NCI-H2029 (cell line): ENCODE data around the gene PGD.
"Not testable (repeated sequence)": the region's sequence is repeated elsewhere in the genome, so short reads cannot be mapped to it uniquely, and the experiment has no call there.

ENCODE experiments used
- DNase-seq: peaks from one replicate; lab custom pipeline; 2025; lab: John Stamatoyannopoulos, UW

PGD gene

DNA sequence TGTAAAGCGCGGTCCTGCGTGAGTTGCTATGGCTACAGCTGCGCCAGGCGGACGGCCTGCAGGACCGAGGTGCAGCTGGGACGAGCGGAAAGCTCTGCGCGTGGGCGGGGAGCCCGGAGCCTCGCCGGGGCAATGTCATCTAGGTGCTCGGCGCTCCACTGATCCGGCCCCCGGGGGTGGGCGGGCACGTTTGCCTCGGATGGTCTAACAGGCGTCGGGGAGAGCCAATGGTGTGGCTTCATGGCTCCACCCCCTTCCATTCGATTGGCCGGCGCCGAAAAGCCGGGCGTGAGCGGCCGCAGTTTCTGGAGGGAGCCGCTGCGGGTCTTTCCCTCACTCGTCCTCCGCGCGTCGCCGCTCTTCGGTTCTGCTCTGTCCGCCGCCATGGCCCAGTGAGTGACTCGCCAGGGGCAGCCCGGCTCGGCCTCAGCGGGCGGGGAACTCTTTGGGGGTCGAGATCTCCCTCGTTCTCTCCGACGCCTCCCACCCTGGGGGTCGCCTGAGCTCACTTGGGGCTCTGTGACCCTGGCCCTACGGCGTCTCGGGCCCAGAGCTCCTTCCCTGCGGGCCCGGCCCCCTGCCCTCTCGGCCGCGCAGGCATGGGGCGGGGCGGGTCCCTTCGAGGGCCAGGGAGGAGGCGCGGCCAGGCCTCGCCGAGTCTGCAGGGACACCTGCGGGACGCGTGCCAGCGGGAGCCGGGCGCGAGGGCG lies at the start of gene PGD:
Gene PGD, plus strand, starts transcription at position 331 of the 710 bp plus-strand sequence. Its CDS starts 54 bp downstream, at position 385.
- peak; percentile 95 for DNase-seq

DNA sequence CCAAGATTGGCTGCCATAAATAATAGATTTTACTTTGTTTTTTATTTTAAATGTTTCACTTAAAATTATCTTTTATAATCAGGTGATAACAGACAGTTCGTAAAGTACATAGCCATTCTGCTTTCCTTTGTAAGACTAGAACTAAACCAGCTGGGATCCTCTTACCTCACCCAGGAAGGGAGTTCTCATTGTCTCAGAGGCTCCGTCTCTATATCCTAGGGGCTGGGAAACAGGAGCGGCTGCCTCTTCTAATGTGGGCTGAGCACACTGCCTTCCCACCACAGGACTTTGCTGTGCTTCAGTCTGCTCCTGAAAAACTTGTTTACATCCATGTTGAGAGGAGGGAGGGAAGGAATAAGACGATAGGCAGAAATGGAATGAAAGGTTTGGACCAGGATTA lies 45.6 kb upstream of the PGD start:
- DNase-seq, result no peak

- DNase-seq, result no peak
These were observed 45.2 kb upstream of the PGD start for GRCh38 chr1:10353693-10354092.

GRCh38 chr1:10360045-10360444 lies 38.8 kb upstream of the PGD start:
- no peak for DNase-seq

- no peak for DNase-seq
These were observed 37.3 kb upstream of the PGD start for GRCh38 chr1:10361515-10361914.

DNA sequence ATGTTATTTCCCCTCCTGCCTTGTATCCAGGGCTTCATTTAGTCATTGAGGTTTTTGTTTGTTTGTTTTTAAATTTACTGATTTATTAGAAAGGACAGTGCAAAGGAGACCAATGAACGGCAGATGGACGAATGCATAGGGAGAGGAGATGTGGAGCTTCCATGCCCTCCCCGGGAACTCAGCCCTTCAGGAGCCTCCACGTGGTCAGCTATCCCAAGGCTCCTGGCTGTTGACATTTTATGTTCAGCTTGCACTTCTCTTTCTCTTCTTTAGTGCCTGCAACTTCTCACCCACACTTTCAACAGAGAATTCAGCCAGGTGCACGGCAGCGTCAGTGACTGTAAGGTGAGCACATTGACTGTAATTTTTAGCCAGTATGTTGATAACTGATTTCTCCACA lies 30.7 kb upstream of the PGD start:
- DNase-seq, result no peak

DNA sequence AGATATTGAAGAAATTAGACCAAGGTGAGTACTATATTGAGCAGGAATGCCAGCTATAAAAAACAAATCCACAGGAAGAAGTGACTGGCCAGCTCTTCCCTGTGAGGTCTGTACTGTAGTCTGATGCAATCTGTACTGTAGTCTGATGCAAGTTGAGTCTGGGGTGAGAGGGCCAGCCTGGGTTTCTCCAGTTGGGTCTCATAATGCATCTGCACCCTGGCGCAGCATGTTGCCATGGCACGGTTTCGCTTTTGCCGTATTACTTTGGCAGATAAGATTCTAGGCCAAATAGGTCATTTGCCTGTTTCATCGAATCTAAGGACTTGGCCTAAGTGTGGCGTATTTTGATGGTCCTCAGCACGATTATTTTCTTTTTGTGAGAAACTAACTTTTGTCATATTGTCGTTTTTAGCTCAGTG lies 24.4 kb upstream of the PGD start:
- DNase-seq, result no peak

DNA sequence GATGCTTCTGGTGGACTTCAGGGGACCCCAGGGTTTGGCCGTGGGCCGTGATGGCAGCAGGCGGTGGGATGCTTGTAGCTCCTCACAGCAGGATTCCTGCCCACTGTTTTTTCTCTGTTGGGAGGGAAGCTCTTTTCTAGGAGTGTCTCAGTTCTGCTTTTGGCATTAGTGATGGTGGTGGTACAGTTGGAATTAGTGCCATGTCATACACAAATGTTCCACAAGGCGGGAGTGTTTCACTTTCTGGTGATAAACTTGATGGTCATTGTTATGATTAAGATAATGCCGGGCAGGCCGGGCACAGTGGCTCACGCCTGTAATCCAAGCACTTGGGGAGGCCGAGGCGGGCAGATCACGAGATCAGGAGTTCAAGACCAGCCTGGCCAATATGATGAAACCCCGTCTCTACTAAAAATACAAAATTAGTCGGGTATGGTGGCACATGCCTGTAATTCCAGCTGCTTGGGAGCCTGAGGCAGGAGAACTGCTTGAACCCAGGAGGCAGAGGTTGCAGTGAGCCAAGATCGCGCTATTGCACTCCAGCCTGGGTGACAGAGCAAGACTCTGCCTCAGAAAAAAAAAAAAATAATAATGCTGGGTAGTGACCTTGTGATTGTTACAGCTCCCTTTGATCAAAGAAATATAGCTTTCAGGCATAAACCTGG lies 21.4 kb upstream of the PGD start:
- DNase-seq, result not testable (repeated sequence)

GRCh38 chr1:10378081-10378841 lies 20.6 kb upstream of the PGD start:
- DNase-seq, result no peak

GRCh38 chr1:10379101-10379620 lies 19.7 kb upstream of the PGD start:
- DNase-seq, result no peak

GRCh38 chr1:10379676-10380075 lies 19.2 kb upstream of the PGD start:
- no peak for DNase-seq

- no peak for DNase-seq
These were observed 18.1 kb upstream of the PGD start for GRCh38 chr1:10380594-10381275.

- no peak for DNase-seq
These were observed 15.2 kb upstream of the PGD start for GRCh38 chr1:10383630-10384029.

DNA sequence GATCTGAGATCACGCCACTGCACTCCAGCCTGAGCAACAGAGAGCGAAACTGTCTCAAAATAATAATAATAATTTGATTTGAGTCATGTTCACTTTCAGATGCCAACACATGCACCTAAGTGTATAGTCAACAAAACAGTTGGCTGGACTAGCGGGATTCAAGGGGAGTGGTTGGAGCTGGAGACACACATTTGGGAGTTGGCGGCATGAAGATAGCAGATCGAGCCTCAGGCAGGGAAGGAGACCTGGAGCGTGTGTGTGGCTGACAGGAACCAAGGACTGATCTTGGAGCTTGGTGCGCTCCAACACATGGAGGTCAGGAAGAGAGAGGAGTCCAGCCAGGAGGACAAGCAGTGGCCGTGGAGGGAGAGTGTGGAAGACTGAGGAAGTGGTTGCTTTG lies 14.6 kb upstream of the PGD start:
- DNase-seq, result no peak

GRCh38 chr1:10386761-10387676 lies 11.8 kb upstream of the PGD start:
- no peak for DNase-seq

DNA sequence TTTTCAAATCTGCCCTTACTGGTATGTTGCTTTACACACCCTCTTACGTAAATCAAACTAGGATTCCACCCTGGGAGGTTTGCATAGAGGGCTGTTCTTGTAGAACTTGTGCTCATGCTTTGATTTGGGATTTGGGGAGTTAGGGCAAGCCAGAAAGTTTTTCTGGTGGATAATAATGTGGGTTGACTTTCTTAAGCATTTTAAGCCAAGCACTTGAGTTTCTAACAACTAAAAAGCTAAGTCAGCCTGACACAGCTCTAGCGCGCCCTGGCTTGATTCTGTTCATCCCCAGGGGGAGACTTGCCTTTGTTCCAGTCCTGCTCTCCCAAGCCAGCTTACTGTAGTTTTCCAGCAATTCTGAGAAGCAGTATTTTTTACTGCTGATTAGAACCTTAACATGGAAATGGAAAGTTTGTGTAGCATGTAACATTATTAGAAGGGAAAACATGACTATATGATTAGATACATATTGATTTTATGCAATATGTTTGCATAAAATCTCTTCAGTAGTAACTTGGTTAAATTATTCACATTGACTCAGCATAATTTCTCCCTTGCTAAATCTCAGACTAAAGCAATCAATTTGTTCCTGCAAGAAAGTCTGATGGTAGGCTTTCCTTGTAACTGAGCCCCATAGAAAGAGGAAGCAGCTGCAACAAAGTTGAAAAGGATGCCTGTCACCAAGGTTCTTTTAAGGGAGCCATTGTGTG lies 11.0 kb upstream of the PGD start:
- DNase-seq, result no peak

DNA sequence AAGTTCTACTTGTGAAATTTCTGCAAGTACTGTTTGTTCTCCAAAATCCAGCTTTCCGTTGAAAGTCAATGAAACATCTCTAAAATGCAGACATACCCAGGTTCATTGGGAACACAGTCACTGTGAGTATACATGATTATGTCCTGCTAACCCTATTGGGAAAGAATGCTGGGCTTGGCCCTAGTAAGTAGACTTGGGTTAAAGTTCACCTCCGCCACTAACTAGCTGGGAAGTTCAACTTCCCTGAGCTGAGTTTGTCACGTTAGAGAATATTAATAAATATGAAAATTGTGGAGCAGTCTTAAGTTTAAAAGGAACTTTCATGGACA lies 10.5 kb upstream of the PGD start:
- no peak for DNase-seq

DNA sequence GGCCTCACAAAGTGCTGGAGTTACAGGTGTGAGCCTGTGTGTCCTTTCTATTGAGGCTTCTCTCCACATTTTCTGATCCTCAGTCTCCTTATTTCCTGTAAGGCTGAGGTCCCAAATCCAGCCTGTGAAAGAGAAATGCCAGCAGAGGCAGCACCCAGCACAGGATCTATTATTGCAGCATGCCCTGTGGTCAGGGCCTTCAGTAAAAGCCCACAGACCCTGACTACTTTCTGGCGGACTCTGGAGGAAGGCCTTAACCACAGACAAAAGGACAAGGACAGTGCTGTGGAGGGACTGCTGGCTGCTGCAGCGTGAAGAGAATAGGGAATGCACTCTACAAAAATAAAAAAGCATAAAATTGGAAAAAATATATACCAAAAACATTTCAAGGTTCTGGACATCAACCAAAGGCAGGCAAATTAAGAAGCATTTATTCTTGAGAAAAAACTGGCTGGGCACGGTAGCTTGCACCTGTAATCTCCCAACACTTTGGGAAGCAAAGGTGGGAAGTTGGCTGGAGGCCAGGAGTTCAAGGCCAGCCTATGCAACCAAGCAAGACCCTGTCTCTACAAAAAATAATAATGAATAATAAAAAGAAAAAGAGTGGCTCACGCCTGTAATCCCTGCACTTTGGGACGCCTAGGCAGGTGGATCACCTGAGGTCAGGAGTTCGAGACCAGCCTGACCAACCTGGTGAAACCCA lies 9.4 kb upstream of the PGD start:
- no peak for DNase-seq

- DNase-seq, result no peak
These were observed 2.0 kb upstream of the PGD start for GRCh38 chr1:10396870-10397269.

- no peak for DNase-seq
These were observed 558 bp upstream of the PGD start for GRCh38 chr1:10398278-10398733.
